GM12878 (cell line): ENCODE data around the gene ENDOU. TPM values are rescaled to one million over a fixed set of nuclear protein-coding genes. Genes with fewer than 3 reads are reported as not detected.

Experiments
- ATAC-seq: fragments of 200-7000 bp; cut with Tn5 transposase; 3 replicates; pipeline ENCODE4 v1.9.1; 2020; ENCODE audit warnings: mild to moderate bottlenecking, moderate library complexity
- BruUV-seq: library from RNA; stranded (reverse); fragments of 400-500 nt; replicated peaks from 2 replicates; lab custom pipeline; 2021; lab: Mats Ljungman, UMichigan
- CTCF ChIA-PET: fragments of 300-600 bp; sonication (Branson Sonifier 250); formaldehyde crosslinking; extraction: SDS; loops from one replicate; lab custom pipeline; 2021; ENCODE audit warnings: inconsistent platforms; lab: Yijun Ruan, JAX
- POLR2A ChIA-PET: fragments of 350-600 bp; formaldehyde crosslinking; extraction: SDS; loops from one replicate; lab custom pipeline; 2021; ENCODE audit warnings: inconsistent platforms; lab: Charles Lee
- RAD21 ChIA-PET: fragments of 300-600 bp; sonication (Branson Sonifier 250); formaldehyde crosslinking; loops from one replicate; lab custom pipeline; 2023; ENCODE audit warnings: antibody characterized with exemption; ENCODE audit not compliant: unreplicated experiment; lab: Charles Lee
- SMC1A ChIA-PET: fragments of 300-600 bp; sonication (Branson Sonifier 250); formaldehyde crosslinking; loops from one replicate; lab custom pipeline; 2023; ENCODE audit not compliant: unreplicated experiment, uncharacterized antibody; lab: Charles Lee
- DNase-seq: peaks from one replicate; pipeline ENCODE4 v3.0.0-alpha.2; 2011; ENCODE audit warnings: low read depth, low spot score
- FAIRE-seq: peaks from 3 replicates; lab custom pipeline; 2011; peaks lifted over from hg19 to GRCh38; lab: Jason Lieb, UNC
- H2AFZ ChIP-seq: 2 replicates; pipeline ENCODE4 v1.6.0; 2011; ENCODE audit warnings: low read depth, low read length, control low read depth; ENCODE audit not compliant: control insufficient read depth
- H3K27ac ChIP-seq: 2 replicates; pipeline ENCODE4 v1.5.1; 2011; ENCODE audit warnings: control low read depth; ENCODE audit not compliant: control insufficient read depth, insufficient read depth
- H3K27me3 ChIP-seq, 2 experiments: replicated peaks in 1 of 2; 2 replicates each; pipeline versions ENCODE4 v1.6.0 to v1.6.1; 2011; ENCODE audit warnings: low read length in 1 of 2; ENCODE audit not compliant: control insufficient read depth in 2 of 2, insufficient read depth in 2 of 2
- H3K36me3 ChIP-seq, 2 experiments: 2 replicates each; pipeline ENCODE4 v1.5.1; 2011; ENCODE audit warnings: low read length in 1 of 2; ENCODE audit not compliant: control insufficient read depth in 2 of 2, insufficient read depth in 2 of 2
- H3K4me1 ChIP-seq: 2 replicates; pipeline ENCODE4 v1.6.1; 2011; ENCODE audit warnings: mild to moderate bottlenecking, low read length, moderate library complexity, mixed read lengths; ENCODE audit not compliant: control insufficient read depth, insufficient read depth
- H3K4me2 ChIP-seq: 2 replicates; pipeline ENCODE4 v1.6.0; 2011; ENCODE audit warnings: control low read depth; ENCODE audit not compliant: control insufficient read depth, insufficient read depth
- H3K4me3 ChIP-seq: fragments of 200-600 bp; sonication (generic); 2 replicates; pipeline ENCODE4 v1.5.1; 2016
- H3K79me2 ChIP-seq: 2 replicates; pipeline ENCODE4 v1.6.0; 2011; ENCODE audit warnings: low read length; ENCODE audit not compliant: control insufficient read depth, insufficient read depth
- H3K9ac ChIP-seq: 2 replicates; pipeline ENCODE4 v1.8.0; 2011; ENCODE audit warnings: low read length, control low read depth, mixed read lengths; ENCODE audit not compliant: control insufficient read depth, insufficient read depth
- H3K9me3 ChIP-seq: replicated peaks from 3 replicates; pipeline ENCODE4 v1.5.1; 2011; ENCODE audit warnings: mild to moderate bottlenecking, low read length; ENCODE audit not compliant: control insufficient read depth, insufficient read depth
- H4K20me1 ChIP-seq: 2 replicates; pipeline ENCODE4 v1.6.0; 2011; ENCODE audit not compliant: control insufficient read depth, insufficient read depth
- ATF3 ChIP-seq: IDR thresholded peaks from 2 replicates; pipeline ENCODE4 v1.6.1; 2011; ENCODE audit warnings: low read depth, mild to moderate bottlenecking, low read length, moderate library complexity, borderline replicate concordance; ENCODE audit errors: extremely low read depth
- BMI1 ChIP-seq: fragments of 450-650 bp; IDR thresholded peaks from 2 replicates; pipeline ENCODE4 v1.6.1; 2016; ENCODE audit warnings: mild to moderate bottlenecking, moderate library complexity, borderline replicate concordance
- CHD1 ChIP-seq: IDR thresholded peaks from 2 replicates; pipeline ENCODE4 v1.6.1; 2012; ENCODE audit warnings: low read depth, low read length, improper control_type of control experiment
- CUX1 ChIP-seq: IDR thresholded peaks from 2 replicates; pipeline ENCODE4 v1.6.1; 2012; ENCODE audit warnings: improper control_type of control experiment, low read depth, low read length; ENCODE audit not compliant: insufficient replicate concordance
- ESRRA ChIP-seq: IDR thresholded peaks from 2 replicates; pipeline ENCODE4 v1.6.1; 2012; ENCODE audit warnings: mild to moderate bottlenecking, low read length, improper control_type of control experiment
- GABPA ChIP-seq: IDR thresholded peaks from 2 replicates; pipeline ENCODE4 v1.6.1; 2014; ENCODE audit warnings: antibody characterized with exemption, low read depth, mild to moderate bottlenecking, inconsistent platforms
- LARP7 ChIP-seq: fragments of 450-650 bp; IDR thresholded peaks from 2 replicates; pipeline ENCODE4 v1.6.1; 2017; ENCODE audit warnings: mild to moderate bottlenecking
- NFIC ChIP-seq: IDR thresholded peaks from 2 replicates; pipeline ENCODE4 v1.6.1; 2012; ENCODE audit warnings: low read depth, mild to moderate bottlenecking, inconsistent platforms, low read length, moderate library complexity
- SUPT20H ChIP-seq: IDR thresholded peaks from 2 replicates; pipeline ENCODE4 v1.6.1; 2011; ENCODE audit warnings: low read depth, mild to moderate bottlenecking, low read length, moderate library complexity, borderline replicate concordance; ENCODE audit not compliant: control insufficient read depth
- SUZ12 ChIP-seq: fragments of 200-600 bp; sonication (generic); IDR thresholded peaks from one replicate; pipeline ENCODE4 v1.6.1; 2018; ENCODE audit warnings: antibody characterized with exemption, mild to moderate bottlenecking; ENCODE audit not compliant: unreplicated experiment
- TAF1 ChIP-seq: IDR thresholded peaks from 2 replicates; pipeline ENCODE4 v1.6.1; 2011; ENCODE audit warnings: mild to moderate bottlenecking, low read depth, low read length, borderline replicate concordance
- YBX1 ChIP-seq: fragments of 450-650 bp; IDR thresholded peaks from 2 replicates; pipeline ENCODE4 v1.6.1; 2016; ENCODE audit warnings: antibody characterized with exemption
- ZNF207 ChIP-seq: fragments of 450-650 bp; IDR thresholded peaks from 2 replicates; pipeline ENCODE4 v1.6.1; 2014; ENCODE audit warnings: antibody characterized with exemption, mild to moderate bottlenecking, borderline replicate concordance
- ZSCAN29 ChIP-seq: fragments of 450-650 bp; IDR thresholded peaks from 2 replicates; pipeline ENCODE4 v1.6.1; 2017; ENCODE audit warnings: mild to moderate bottlenecking, moderate library complexity
- WGBS: methylation state at CpG from one replicate; pipeline ENCODE4 v1.1.6; 2016; ENCODE audit warnings: low lambda C conversion rate; ENCODE audit not compliant: insufficient replicate concordance, insufficient coverage; ENCODE audit errors: missing lambda C conversion rate; 5-methylcytosine and 5-hydroxymethylcytosine counted together
- in situ Hi-C: fragments of 300-500 bp; cut with MboI; formaldehyde crosslinking; loops from 9 replicates; pipeline ENCODE4 v1.14.3; 2018; ENCODE audit warnings: mixed read lengths
- intact Hi-C: fragments of 100-400 bp; cut with micrococcal nuclease; formaldehyde crosslinking; loops from one replicate; pipeline ENCODE4 v1.14.2; 2022; ENCODE audit not compliant: unreplicated experiment
- polyA plus RNA-seq, 11 experiments: library from polyadenylated mRNA; depleted of rRNA in 4 of 11; unstranded in 6 of 11; stranded (reverse) in 5 of 11; fragments of >200 nt; fragmentation: Nextera tagmentation in 4 of 11; fragmentation: Illumina TruSeq in 1 of 11; extraction: Ambion mirVana in 4 of 11; extraction: Trizol in 1 of 11; gene quantifications; 1 replicate in 1 of 11; 2 replicates in 10 of 11; pipeline versions ENCODE4 v1.2.1 to v1.2.3, GENCODE V29; 2011 to 2016; ENCODE audit warnings: inconsistent platforms in 2 of 11, missing spikeins in 2 of 11, low read depth in 1 of 11
- total RNA-seq, 4 experiments: library from RNA; depleted of rRNA in 3 of 4; stranded (reverse); fragments of >200 nt in 3 of 4; fragmentation: Illumina TruSeq in 1 of 4; extraction: Trizol in 1 of 4; gene quantifications; 2 replicates each; pipeline versions ENCODE4 v1.2.1 to v1.2.3, GENCODE V29; 2013 to 2021
- TF ChIP-seq, protein P1 (sequence below): IDR thresholded peaks from 2 replicates; pipeline ENCODE4 v1.6.1; 2012; ENCODE audit warnings: low read length, inconsistent platforms

ENDOU gene
- total and polyA plus RNA-seq, 10 of the 15 experiments (the other 5 are each of a cell fraction or from before 2014, with no cell fraction given), result 0.03 to 0.17 (median 0.10) TPM; not detected in 4

DNA sequence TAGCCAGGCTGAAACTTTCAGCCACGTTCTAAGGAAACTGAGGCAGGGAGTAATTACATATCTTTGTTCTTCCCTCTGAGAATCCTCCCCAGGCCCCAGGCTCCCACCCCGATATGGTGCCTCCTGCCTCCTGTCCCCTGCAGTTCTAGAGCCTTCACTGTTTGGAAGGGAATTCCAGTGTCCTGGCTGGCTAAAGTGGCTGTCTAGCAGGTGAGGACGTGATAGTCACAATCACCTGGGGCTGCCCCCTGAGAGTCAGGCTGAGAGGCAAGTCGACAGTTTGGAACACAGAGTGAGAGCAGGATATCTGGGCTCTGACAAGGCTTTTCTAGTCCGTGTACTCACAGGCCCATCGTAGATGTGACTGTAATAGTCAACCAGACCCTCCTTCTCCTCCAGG, 13.1 kb downstream of the ENDOU start:
- Histone ChIP-seq H3K4me1 (peaks cover 32% of the 10 kb centered on the region), H3K4me3 (no peak overlapping the region), H3K27me3 (no peaks in the 10 kb centered on the region), H3K9me3 (no peaks in the 10 kb centered on the region), H3K9ac (no peak overlapping the region), H2AFZ (no peak overlapping the region), H3K27ac (no peak overlapping the region), H3K4me2 (no peak overlapping the region), H4K20me1 (no peaks in the 10 kb centered on the region), H3K36me3 (no peaks in the 10 kb centered on the region), H3K79me2 (peaks cover 2% of the 10 kb centered on the region)
- SMC1A ChIA-PET, result interaction anchor here (10.8 kb wide), 1 partner anchor 30 kb away, joined by 129 read pairs; no protein-coding TSS in a partner anchor
- intact Hi-C loops (no loop called here), in situ Hi-C loops (loop anchor here (5.0 kb wide), 3 partner anchors 65 to 455 kb away; no protein-coding TSS in a partner anchor)
- 84% methylated on average over 6 of the region's 6 CpGs for WGBS
- TF ChIP-seq ESRRA, result no peak
- TF ChIP-seq TAF1, result no peak
- TF ChIP-seq, protein P1, sequence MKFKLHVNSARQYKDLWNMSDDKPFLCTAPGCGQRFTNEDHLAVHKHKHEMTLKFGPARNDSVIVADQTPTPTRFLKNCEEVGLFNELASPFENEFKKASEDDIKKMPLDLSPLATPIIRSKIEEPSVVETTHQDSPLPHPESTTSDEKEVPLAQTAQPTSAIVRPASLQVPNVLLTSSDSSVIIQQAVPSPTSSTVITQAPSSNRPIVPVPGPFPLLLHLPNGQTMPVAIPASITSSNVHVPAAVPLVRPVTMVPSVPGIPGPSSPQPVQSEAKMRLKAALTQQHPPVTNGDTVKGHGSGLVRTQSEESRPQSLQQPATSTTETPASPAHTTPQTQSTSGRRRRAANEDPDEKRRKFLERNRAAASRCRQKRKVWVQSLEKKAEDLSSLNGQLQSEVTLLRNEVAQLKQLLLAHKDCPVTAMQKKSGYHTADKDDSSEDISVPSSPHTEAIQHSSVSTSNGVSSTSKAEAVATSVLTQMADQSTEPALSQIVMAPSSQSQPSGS, result no peak
- TF ChIP-seq CHD1, result no peak
- no peak for TF ChIP-seq SUPT20H
- TF ChIP-seq ZNF207, result no peak
- no peak for TF ChIP-seq CUX1
- no peak for TF ChIP-seq NFIC
- TF ChIP-seq ZSCAN29, result no peak
- TF ChIP-seq LARP7, result no peak
- TF ChIP-seq ATF3, result no peak
- no peak for TF ChIP-seq YBX1
- TF ChIP-seq SUZ12, result no peak
- TF ChIP-seq GABPA, result no peak
- no peak for TF ChIP-seq BMI1
- no TSS peak for BruUV-seq
- FAIRE-seq (no peak), DNase-seq (no peak), ATAC-seq (no peak)
- RAD21 ChIA-PET, result interaction anchor here (1.2 to 9.0 kb wide), 3 partner anchors 29 to 55 kb away, joined by 3 to 61 read pairs (median 4); no protein-coding TSS in a partner anchor
- POLR2A ChIA-PET, result no interaction called here
- CTCF ChIA-PET, result interaction anchor here (3.7 to 9.7 kb wide), 3 partner anchors 30 to 66 kb away, joined by 19 to 114 read pairs (median 102); no protein-coding TSS in a partner anchor
